Panc1 (cell line): ENCODE data around the gene RAPGEF5. TPM values are rescaled to one million over a fixed set of nuclear protein-coding genes. Genes with fewer than 3 reads are reported as not detected.
"Not testable (repeated sequence)": the region's sequence is repeated elsewhere in the genome, so short reads cannot be mapped to it uniquely, and the experiment has no call there.

Experiments
- ATAC-seq: fragments of 200-7000 bp; cut with Tn5 transposase; 2 replicates; pipeline ENCODE4 v1.9.1; 2020; ENCODE audit warnings: mild to moderate bottlenecking, moderate library complexity
- BruUV-seq: library from RNA; stranded (reverse); fragments of 400-500 nt; replicated peaks from 2 replicates; lab custom pipeline; 2021; lab: Mats Ljungman, UMichigan
- CTCF ChIA-PET: fragments of 300-600 bp; sonication (Branson Sonifier 250); formaldehyde crosslinking; loops from one replicate; lab custom pipeline; 2022; ENCODE audit warnings: antibody characterized with exemption; lab: Charles Lee
- POLR2A ChIA-PET: fragments of 300-600 bp; sonication (Branson Sonifier 250); formaldehyde crosslinking; loops from one replicate; lab custom pipeline; 2022; ENCODE audit warnings: antibody characterized with exemption; lab: Charles Lee
- DNase-seq: peaks from one replicate; pipeline ENCODE4 v3.0.0-alpha.2; 2010; ENCODE audit warnings: low read depth, low spot score
- H3K27ac ChIP-seq: 2 replicates; pipeline ENCODE4 v1.5.1; 2011; ENCODE audit warnings: mild to moderate bottlenecking, low read length, inconsistent platforms
- H3K27me3 ChIP-seq: fragments of 200-500 bp; sonication (Bioruptor generic); 2 replicates; pipeline ENCODE4 v1.6.0; 2014; ENCODE audit warnings: low read length, inconsistent platforms; ENCODE audit not compliant: control insufficient read depth, insufficient read depth
- H3K36me3 ChIP-seq: fragments of 200-500 bp; sonication (Bioruptor generic); 2 replicates; pipeline ENCODE4 v1.5.1; 2014; ENCODE audit warnings: inconsistent platforms, mild to moderate bottlenecking, low read length, moderate library complexity; ENCODE audit not compliant: control insufficient read depth, insufficient read depth
- H3K4me1 ChIP-seq: 2 replicates; pipeline ENCODE4 v1.5.1; 2011; ENCODE audit warnings: inconsistent platforms, mild to moderate bottlenecking, low read length, moderate library complexity; ENCODE audit not compliant: control insufficient read depth, insufficient read depth
- H3K4me3 ChIP-seq, 2 experiments: 2 replicates each; pipeline ENCODE4 v1.5.1; 2011 to 2012; ENCODE audit warnings: low read depth in 2 of 2, low read length in 2 of 2, mild to moderate bottlenecking in 2 of 2, inconsistent platforms in 1 of 2, moderate library complexity in 1 of 2
- H3K9me3 ChIP-seq: fragments of 200-500 bp; sonication (Bioruptor generic); 2 replicates; pipeline ENCODE4 v1.5.1; 2014; ENCODE audit warnings: low read depth, mild to moderate bottlenecking, inconsistent platforms, low read length, moderate library complexity; ENCODE audit not compliant: control insufficient read depth, insufficient read depth
- POLR2AphosphoS5 ChIP-seq: IDR thresholded peaks from 2 replicates; pipeline ENCODE4 v1.6.1; 2012; ENCODE audit warnings: mild to moderate bottlenecking, low read depth, low read length, moderate library complexity
- SIN3A ChIP-seq: IDR thresholded peaks from 2 replicates; pipeline ENCODE4 v1.6.1; 2012; ENCODE audit warnings: low read depth, mild to moderate bottlenecking, low read length, moderate library complexity, borderline replicate concordance; ENCODE audit not compliant: insufficient read depth
- TCF7L2 ChIP-seq: IDR thresholded peaks from 2 replicates; pipeline ENCODE4 v1.6.1; 2011; ENCODE audit warnings: mild to moderate bottlenecking, low read depth, low read length, inconsistent platforms
- in situ Hi-C: cut with HindIII; loops from 2 replicates; pipeline ENCODE4 v1.10.0; 2016; ENCODE audit warnings: low sequenced_read_pairs, low pct_unique_long_range_greater_than_20kb
- intact Hi-C: fragments of 100-400 bp; cut with micrococcal nuclease; formaldehyde crosslinking; loops from one replicate; pipeline ENCODE4 v1.10.0; 2022; ENCODE audit not compliant: unreplicated experiment
- total RNA-seq: library from RNA; stranded (reverse); gene quantifications from one replicate; pipeline ENCODE4 v1.2.1, GENCODE V29; 2021; ENCODE audit not compliant: unreplicated experiment
- TF ChIP-seq, protein P1 (sequence below), 2 experiments: IDR thresholded peaks; 2 replicates each; pipeline ENCODE4 v1.6.1; 2011 to 2012; ENCODE audit warnings: low read depth in 2 of 2, control low read depth in 1 of 2, low read length in 1 of 2, mild to moderate bottlenecking in 1 of 2, moderate library complexity in 1 of 2; ENCODE audit not compliant: insufficient read depth in 1 of 2
- TF ChIP-seq, protein P2 (sequence below): fragments of 450-650 bp; IDR thresholded peaks from 2 replicates; pipeline ENCODE4 v1.5.1; 2017; ENCODE audit warnings: mild to moderate bottlenecking

Gene RAPGEF5
- total RNA-seq, 1 experiment from 2014 or later = 1.4 TPM

DNA sequence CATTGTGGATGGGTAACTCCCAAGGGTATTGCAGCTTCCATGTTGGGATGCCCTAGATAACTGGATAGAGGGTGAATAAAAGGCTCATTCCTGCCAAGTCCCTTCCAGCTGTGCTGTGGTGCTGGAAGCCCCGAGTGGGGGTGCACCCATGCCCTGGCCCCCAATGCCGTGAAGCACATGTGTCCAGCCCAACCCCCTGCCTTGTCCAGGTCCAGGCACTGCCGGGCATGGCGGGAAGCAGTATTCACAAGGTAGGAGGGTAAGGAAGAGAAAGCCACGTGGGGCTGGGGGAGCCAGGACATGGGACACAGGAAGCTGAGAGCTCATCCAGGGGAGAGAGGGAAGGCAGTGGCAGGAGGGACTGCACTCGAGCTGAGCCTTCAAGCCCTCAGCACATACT is 263.0 kb downstream of the RAPGEF5 start:
- TF ChIP-seq SIN3A (no peak), TCF7L2 (no peak), POLR2AphosphoS5 (no peak)
- TF ChIP-seq, protein P1, sequence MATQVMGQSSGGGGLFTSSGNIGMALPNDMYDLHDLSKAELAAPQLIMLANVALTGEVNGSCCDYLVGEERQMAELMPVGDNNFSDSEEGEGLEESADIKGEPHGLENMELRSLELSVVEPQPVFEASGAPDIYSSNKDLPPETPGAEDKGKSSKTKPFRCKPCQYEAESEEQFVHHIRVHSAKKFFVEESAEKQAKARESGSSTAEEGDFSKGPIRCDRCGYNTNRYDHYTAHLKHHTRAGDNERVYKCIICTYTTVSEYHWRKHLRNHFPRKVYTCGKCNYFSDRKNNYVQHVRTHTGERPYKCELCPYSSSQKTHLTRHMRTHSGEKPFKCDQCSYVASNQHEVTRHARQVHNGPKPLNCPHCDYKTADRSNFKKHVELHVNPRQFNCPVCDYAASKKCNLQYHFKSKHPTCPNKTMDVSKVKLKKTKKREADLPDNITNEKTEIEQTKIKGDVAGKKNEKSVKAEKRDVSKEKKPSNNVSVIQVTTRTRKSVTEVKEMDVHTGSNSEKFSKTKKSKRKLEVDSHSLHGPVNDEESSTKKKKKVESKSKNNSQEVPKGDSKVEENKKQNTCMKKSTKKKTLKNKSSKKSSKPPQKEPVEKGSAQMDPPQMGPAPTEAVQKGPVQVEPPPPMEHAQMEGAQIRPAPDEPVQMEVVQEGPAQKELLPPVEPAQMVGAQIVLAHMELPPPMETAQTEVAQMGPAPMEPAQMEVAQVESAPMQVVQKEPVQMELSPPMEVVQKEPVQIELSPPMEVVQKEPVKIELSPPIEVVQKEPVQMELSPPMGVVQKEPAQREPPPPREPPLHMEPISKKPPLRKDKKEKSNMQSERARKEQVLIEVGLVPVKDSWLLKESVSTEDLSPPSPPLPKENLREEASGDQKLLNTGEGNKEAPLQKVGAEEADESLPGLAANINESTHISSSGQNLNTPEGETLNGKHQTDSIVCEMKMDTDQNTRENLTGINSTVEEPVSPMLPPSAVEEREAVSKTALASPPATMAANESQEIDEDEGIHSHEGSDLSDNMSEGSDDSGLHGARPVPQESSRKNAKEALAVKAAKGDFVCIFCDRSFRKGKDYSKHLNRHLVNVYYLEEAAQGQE (IDR thresholded peaks at IDR 0.05; ENCODE audit: insufficient read depth in 1 of 2, low read depth in 2 of 2, low read length in 1 of 2) = no peak
- TF ChIP-seq, protein P2, sequence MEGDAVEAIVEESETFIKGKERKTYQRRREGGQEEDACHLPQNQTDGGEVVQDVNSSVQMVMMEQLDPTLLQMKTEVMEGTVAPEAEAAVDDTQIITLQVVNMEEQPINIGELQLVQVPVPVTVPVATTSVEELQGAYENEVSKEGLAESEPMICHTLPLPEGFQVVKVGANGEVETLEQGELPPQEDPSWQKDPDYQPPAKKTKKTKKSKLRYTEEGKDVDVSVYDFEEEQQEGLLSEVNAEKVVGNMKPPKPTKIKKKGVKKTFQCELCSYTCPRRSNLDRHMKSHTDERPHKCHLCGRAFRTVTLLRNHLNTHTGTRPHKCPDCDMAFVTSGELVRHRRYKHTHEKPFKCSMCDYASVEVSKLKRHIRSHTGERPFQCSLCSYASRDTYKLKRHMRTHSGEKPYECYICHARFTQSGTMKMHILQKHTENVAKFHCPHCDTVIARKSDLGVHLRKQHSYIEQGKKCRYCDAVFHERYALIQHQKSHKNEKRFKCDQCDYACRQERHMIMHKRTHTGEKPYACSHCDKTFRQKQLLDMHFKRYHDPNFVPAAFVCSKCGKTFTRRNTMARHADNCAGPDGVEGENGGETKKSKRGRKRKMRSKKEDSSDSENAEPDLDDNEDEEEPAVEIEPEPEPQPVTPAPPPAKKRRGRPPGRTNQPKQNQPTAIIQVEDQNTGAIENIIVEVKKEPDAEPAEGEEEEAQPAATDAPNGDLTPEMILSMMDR = no peak
- DNase-seq (no peak), ATAC-seq (no peak)
- peaks cover 9% of the 10 kb centered on the region; the same call in 1 of the 2 replicates for H3K27me3 ChIP-seq
- no peaks in the 10 kb centered on the region for H3K4me1 ChIP-seq
- no peaks in the 10 kb centered on the region for H3K36me3 ChIP-seq
- ChIA-PET POLR2A (no interaction called here), CTCF (interaction anchor here (1.0 kb wide), 1 partner anchor 11 kb away, joined by 4 read pairs; no protein-coding TSS in a partner anchor)
- H3K4me3 ChIP-seq = no peak overlapping the region
- in situ Hi-C loops = no loop called here
- BruUV-seq = no TSS peak
- H3K9me3 ChIP-seq = 0 out of 2 replicates have a peak, but pooled peaks cover 3% of the 10 kb centered on the region
- H3K27ac ChIP-seq = no peak overlapping the region
- intact Hi-C loops = no loop called here

DNA sequence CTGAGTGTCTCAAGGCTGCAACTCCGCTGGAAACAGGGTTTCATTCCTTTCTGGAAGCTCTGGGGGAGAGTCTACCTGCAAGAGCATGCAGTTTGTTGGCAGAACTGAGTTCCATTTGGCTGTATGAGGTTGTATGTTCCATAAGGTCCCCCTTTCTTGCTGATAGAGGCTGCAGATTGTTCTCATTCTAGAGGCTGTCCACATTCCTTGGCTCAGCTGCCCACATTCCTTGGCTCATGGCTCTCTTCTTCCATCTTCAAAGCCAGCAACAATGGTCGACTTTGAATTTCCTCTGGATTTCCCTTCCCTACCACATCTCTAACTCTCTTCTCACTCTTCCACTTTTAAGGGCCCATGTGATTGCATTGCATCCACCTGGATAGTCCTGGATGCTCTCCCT is 264.0 kb downstream of the RAPGEF5 start:
- intact Hi-C loops (no loop called here), in situ Hi-C loops (no loop called here)
- Histone ChIP-seq H3K4me1 (no peaks in the 10 kb centered on the region), H3K27ac (no peak overlapping the region), H3K9me3 (0 out of 2 replicates have a peak, but pooled peaks cover 3% of the 10 kb centered on the region), H3K27me3 (peaks cover 4% of the 10 kb centered on the region; the same call in 1 of the 2 replicates), H3K4me3 (no peak overlapping the region), H3K36me3 (no peaks in the 10 kb centered on the region)
- ChIA-PET POLR2A (no interaction called here), CTCF (interaction anchor here (0.5 kb wide), 1 partner anchor 11 kb away, joined by 3 read pairs; no protein-coding TSS in a partner anchor)
- no peak for ATAC-seq
- BruUV-seq = no TSS peak
- TF ChIP-seq SIN3A (no peak), TCF7L2 (no peak), POLR2AphosphoS5 (no peak)
- TF ChIP-seq, protein P1 (IDR thresholded peaks at IDR 0.05; ENCODE audit: insufficient read depth in 1 of 2, low read depth in 2 of 2, low read length in 1 of 2) = no peak
- TF ChIP-seq, protein P2 = no peak
- no peak for DNase-seq

DNA sequence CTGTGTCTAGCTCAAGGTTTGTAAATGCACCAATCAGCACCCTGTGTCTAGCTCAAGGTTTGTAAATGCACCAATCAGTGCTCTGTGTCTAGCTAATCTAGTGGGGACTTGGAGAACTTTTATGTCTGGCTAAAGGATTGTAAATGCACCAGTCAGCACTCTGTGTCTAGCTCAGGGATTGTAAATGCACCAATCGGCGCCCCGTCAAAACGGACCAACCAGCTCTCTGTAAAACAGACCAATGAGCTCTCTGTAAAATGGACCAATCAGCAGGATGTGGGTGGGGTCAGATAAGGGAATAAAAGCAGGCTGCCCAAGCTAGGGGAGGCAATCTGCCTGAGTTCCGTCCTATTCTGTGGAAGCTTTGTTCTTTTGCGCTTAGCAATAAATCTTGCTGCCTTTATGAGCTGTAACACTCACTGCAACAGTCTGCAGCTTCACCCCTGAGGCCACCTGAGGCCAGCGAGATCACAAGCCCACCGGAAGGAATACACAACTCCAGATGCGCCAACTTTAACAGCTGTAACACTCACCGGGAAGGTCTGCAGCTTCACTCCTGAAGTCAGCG is 265.9 kb downstream of the RAPGEF5 start:
- CTCF ChIA-PET, H3K27me3 ChIP-seq, H3K4me1 ChIP-seq, BruUV-seq, in situ Hi-C loops, H3K9me3 ChIP-seq, H3K4me3 ChIP-seq, H3K27ac ChIP-seq, ATAC-seq, intact Hi-C loops, POLR2A ChIA-PET, H3K36me3 ChIP-seq, DNase-seq: not testable (repeated sequence)
